KBM-7 (cell line): ENCODE data around the gene MAD2L1.
"Not testable (repeated sequence)": the region's sequence is repeated elsewhere in the genome, so short reads cannot be mapped to it uniquely, and the experiment has no call there.

Experiments used
- DNase-seq: peaks from one replicate; pipeline ENCODE4 v3.0.0-alpha.2; 2015
- in situ Hi-C: fragments of 300-500 bp; cut with MboI; formaldehyde crosslinking; loops from 2 replicates; pipeline ENCODE4 v1.14.3; 2020; ENCODE audit warnings: low sequenced_read_pairs, low pct_unique_long_range_greater_than_20kb, mixed read lengths

Gene MAD2L1

GRCh38 chr4:120066517-120067340, at the start of gene MAD2L1:
Gene MAD2L1 (minus strand): TSS chr4:120066848. CDS start chr4:120066734, 114 bp downstream.
- in situ Hi-C loops, result no loop called here
- peak; percentile 98 for DNase-seq

- in situ Hi-C loops, result no loop called here
- DNase-seq, result no peak
These were observed 45.1 kb upstream of the MAD2L1 start for GRCh38 chr4:120111745-120112144.

GRCh38 chr4:120109406-120109805, 42.8 kb upstream of the MAD2L1 start:
- DNase-seq, result no peak
- in situ Hi-C loops, result no loop called here

- in situ Hi-C loops, result no loop called here
These were observed 38.8 kb upstream of the MAD2L1 start for GRCh38 chr4:120105472-120105871.

GRCh38 chr4:120096508-120097297, 30.1 kb upstream of the MAD2L1 start:
- DNase-seq, result no peak
- in situ Hi-C loops, result no loop called here

More at GRCh38 chr4:120105472-120105871, 38.8 kb upstream of the MAD2L1 start:
- no peak for DNase-seq

GRCh38 chr4:120088507-120088906, 21.9 kb upstream of the MAD2L1 start:
- DNase-seq, result no peak
- in situ Hi-C loops, result no loop called here

GRCh38 chr4:120088066-120088465, 21.4 kb upstream of the MAD2L1 start:
- in situ Hi-C loops, DNase-seq: not testable (repeated sequence)

- in situ Hi-C loops, result no loop called here
- no peak for DNase-seq
These were observed 19.1 kb upstream of the MAD2L1 start for GRCh38 chr4:120085705-120086104.

GRCh38 chr4:120084327-120084726, 17.7 kb upstream of the MAD2L1 start:
- in situ Hi-C loops, result no loop called here
- DNase-seq, result no peak

- no peak for DNase-seq
- in situ Hi-C loops, result no loop called here
These were observed 16.5 kb upstream of the MAD2L1 start for GRCh38 chr4:120083152-120083551.

- no peak for DNase-seq
- in situ Hi-C loops, result no loop called here
These were observed 15.6 kb upstream of the MAD2L1 start for GRCh38 chr4:120082251-120082650.

- in situ Hi-C loops, result no loop called here
- DNase-seq, result no peak
These were observed 15.1 kb upstream of the MAD2L1 start for GRCh38 chr4:120081726-120082125.

GRCh38 chr4:120080533-120080932, 13.9 kb upstream of the MAD2L1 start:
- no peak for DNase-seq
- in situ Hi-C loops, result no loop called here

- in situ Hi-C loops, result no loop called here
These were observed 13.3 kb upstream of the MAD2L1 start for GRCh38 chr4:120079839-120080520.

GRCh38 chr4:120078216-120078615, 11.6 kb upstream of the MAD2L1 start:
- DNase-seq, result no peak
- in situ Hi-C loops, result no loop called here

More at GRCh38 chr4:120079839-120080520, 13.3 kb upstream of the MAD2L1 start:
- no peak for DNase-seq

- in situ Hi-C loops, result no loop called here
These were observed 4.6 kb upstream of the MAD2L1 start for GRCh38 chr4:120071192-120071795.

GRCh38 chr4:120070196-120070595, 3.5 kb upstream of the MAD2L1 start:
- in situ Hi-C loops, result no loop called here
- DNase-seq, result no peak

More at GRCh38 chr4:120071192-120071795, 4.6 kb upstream of the MAD2L1 start:
- peak; percentile 63 for DNase-seq

- in situ Hi-C loops, result no loop called here
These were observed 603 bp downstream of the MAD2L1 start for GRCh38 chr4:120065974-120066516.

GRCh38 chr4:120064887-120065286, 1.8 kb downstream of the MAD2L1 start:
- DNase-seq, result no peak
- in situ Hi-C loops, result no loop called here

More at GRCh38 chr4:120065974-120066516, 603 bp downstream of the MAD2L1 start:
- DNase-seq, result peak; percentile 89
